ENCODE results near the gene WFDC9.

DNA sequence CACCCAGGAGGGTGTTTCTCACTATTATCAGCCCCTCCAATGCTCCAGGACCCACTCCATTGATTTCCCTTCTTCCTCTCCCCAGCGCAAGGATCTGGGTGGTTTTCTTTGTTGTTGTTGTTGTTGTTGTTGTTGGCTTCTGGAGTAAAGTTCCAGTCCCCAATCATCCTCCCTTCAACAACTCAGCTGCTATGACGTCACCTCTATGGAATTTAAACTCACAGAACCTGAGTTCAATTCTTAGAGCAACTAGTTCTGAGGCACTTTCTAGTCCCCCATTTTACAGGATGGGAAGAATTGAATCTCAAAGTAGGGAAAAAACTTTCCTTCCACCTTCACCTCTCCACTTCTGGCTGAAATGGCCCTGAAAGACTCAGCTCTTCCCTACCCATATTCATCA, 42.3 kb downstream of the WFDC9 start:
- TF ChIP-seq, protein P1, sequence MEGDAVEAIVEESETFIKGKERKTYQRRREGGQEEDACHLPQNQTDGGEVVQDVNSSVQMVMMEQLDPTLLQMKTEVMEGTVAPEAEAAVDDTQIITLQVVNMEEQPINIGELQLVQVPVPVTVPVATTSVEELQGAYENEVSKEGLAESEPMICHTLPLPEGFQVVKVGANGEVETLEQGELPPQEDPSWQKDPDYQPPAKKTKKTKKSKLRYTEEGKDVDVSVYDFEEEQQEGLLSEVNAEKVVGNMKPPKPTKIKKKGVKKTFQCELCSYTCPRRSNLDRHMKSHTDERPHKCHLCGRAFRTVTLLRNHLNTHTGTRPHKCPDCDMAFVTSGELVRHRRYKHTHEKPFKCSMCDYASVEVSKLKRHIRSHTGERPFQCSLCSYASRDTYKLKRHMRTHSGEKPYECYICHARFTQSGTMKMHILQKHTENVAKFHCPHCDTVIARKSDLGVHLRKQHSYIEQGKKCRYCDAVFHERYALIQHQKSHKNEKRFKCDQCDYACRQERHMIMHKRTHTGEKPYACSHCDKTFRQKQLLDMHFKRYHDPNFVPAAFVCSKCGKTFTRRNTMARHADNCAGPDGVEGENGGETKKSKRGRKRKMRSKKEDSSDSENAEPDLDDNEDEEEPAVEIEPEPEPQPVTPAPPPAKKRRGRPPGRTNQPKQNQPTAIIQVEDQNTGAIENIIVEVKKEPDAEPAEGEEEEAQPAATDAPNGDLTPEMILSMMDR (conservative IDR thresholded peaks at IDR 0.05; ENCODE audit: low read length), result no peak
- TF ChIP-seq EZH2phosphoT487 (IDR thresholded peaks at IDR 0.05; ENCODE audit: borderline replicate concordance), result no peak
